ENCODE data around the gene FOXN4.

Gene FOXN4

GRCh38 chr12:109305547-109305946 is 3.5 kb downstream of the FOXN4 start:
- no peak for DNase-seq (ENCODE audit: low read depth in 1 of 2, low spot score in 1 of 2)

GRCh38 chr12:109304485-109304884 is 4.6 kb downstream of the FOXN4 start:
- DNase-seq (ENCODE audit: low read depth in 1 of 2, low spot score in 1 of 2), result no peak

GRCh38 chr12:109302770-109303169 is 6.3 kb downstream of the FOXN4 start:
- DNase-seq (ENCODE audit: low read depth in 1 of 2, low spot score in 1 of 2), result no peak

- DNase-seq (ENCODE audit: low read depth in 1 of 2, low spot score in 1 of 2), result no peak
These were observed 6.7 kb downstream of the FOXN4 start for GRCh38 chr12:109302358-109302757.

GRCh38 chr12:109301643-109302168 is 7.4 kb downstream of the FOXN4 start:
- no peak for DNase-seq (ENCODE audit: low read depth in 1 of 2, low spot score in 1 of 2)

GRCh38 chr12:109299849-109300248 is 9.2 kb downstream of the FOXN4 start:
- no peak for DNase-seq (ENCODE audit: low read depth in 1 of 2, low spot score in 1 of 2)

GRCh38 chr12:109296431-109296830 is 12.7 kb downstream of the FOXN4 start:
- no peak for DNase-seq (ENCODE audit: low read depth in 1 of 2, low spot score in 1 of 2)

GRCh38 chr12:109295764-109296425 is 13.2 kb downstream of the FOXN4 start:
- no peak for DNase-seq (ENCODE audit: low read depth in 1 of 2, low spot score in 1 of 2)

GRCh38 chr12:109294286-109294796 is 14.7 kb downstream of the FOXN4 start:
- DNase-seq (ENCODE audit: low read depth in 1 of 2, low spot score in 1 of 2), result no peak

GRCh38 chr12:109293106-109293505 is 16.0 kb downstream of the FOXN4 start:
- DNase-seq (ENCODE audit: low read depth in 1 of 2, low spot score in 1 of 2), result no peak

GRCh38 chr12:109292342-109292711 is 16.8 kb downstream of the FOXN4 start:
- no peak for DNase-seq (ENCODE audit: low read depth in 1 of 2, low spot score in 1 of 2)

- no peak for DNase-seq (ENCODE audit: low read depth in 1 of 2, low spot score in 1 of 2)
These were observed 17.4 kb downstream of the FOXN4 start for GRCh38 chr12:109291521-109292341.

GRCh38 chr12:109291117-109291516 is 18.0 kb downstream of the FOXN4 start:
- no peak for DNase-seq (ENCODE audit: low read depth in 1 of 2, low spot score in 1 of 2)

GRCh38 chr12:109290061-109290460 is 19.0 kb downstream of the FOXN4 start:
- DNase-seq (ENCODE audit: low read depth in 1 of 2, low spot score in 1 of 2), result no peak

- no peak for DNase-seq (ENCODE audit: low read depth in 1 of 2, low spot score in 1 of 2)
These were observed 19.5 kb downstream of the FOXN4 start for GRCh38 chr12:109289551-109289950.

- DNase-seq (ENCODE audit: low read depth in 1 of 2, low spot score in 1 of 2), result no peak
These were observed 20.1 kb downstream of the FOXN4 start for GRCh38 chr12:109289004-109289403.

- no peak for DNase-seq (ENCODE audit: low read depth in 1 of 2, low spot score in 1 of 2)
These were observed 20.5 kb downstream of the FOXN4 start for GRCh38 chr12:109288571-109288970.

GRCh38 chr12:109287811-109288469 is 21.1 kb downstream of the FOXN4 start:
- no peak for DNase-seq (ENCODE audit: low read depth in 1 of 2, low spot score in 1 of 2)

GRCh38 chr12:109287181-109287580 is 21.9 kb downstream of the FOXN4 start:
- DNase-seq (ENCODE audit: low read depth in 1 of 2, low spot score in 1 of 2), result no peak

GRCh38 chr12:109286652-109287051 is 22.4 kb downstream of the FOXN4 start:
- DNase-seq (ENCODE audit: low read depth in 1 of 2, low spot score in 1 of 2), result no peak

GRCh38 chr12:109286252-109286651 is 22.8 kb downstream of the FOXN4 start:
- DNase-seq (ENCODE audit: low read depth in 1 of 2, low spot score in 1 of 2), result no peak

- DNase-seq (ENCODE audit: low read depth in 1 of 2, low spot score in 1 of 2), result no peak
These were observed 24.7 kb downstream of the FOXN4 start for GRCh38 chr12:109284392-109284791.

All from stimulated activated CD4-positive, alpha-beta T cell treated with anti-CD3 and anti-CD28 coated beads, Interleukin-15, amount 100 ng/mL, for 1 hour (primary cell).